SKM-1 (cell line): ENCODE measurements around the gene NEO1.

Experiments
- DNase-seq: peaks from one replicate; lab custom pipeline; 2025; ENCODE audit not compliant: unreplicated experiment; lab: John Stamatoyannopoulos, UW

NEO1 gene

DNA sequence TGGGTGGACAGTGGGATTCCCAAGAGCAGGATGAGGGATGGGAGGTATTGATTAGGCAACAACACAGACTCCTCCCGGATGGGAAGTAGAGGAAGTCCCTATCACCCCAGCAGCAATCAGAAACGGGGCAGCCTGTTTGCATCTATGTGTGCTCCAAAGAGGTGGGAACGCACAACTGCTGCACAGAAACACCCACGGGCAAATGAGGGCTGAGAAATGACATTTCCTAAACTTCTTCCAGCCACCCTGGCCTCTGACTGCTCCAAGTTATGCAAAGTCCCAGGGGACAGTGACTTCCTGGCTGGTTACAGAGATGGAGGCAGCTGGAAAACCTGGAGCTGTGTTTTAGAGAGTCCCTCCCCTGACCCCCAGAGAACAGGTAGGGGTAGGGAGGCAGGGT is 273.9 kb downstream of the NEO1 start:
- no peak for DNase-seq

DNA sequence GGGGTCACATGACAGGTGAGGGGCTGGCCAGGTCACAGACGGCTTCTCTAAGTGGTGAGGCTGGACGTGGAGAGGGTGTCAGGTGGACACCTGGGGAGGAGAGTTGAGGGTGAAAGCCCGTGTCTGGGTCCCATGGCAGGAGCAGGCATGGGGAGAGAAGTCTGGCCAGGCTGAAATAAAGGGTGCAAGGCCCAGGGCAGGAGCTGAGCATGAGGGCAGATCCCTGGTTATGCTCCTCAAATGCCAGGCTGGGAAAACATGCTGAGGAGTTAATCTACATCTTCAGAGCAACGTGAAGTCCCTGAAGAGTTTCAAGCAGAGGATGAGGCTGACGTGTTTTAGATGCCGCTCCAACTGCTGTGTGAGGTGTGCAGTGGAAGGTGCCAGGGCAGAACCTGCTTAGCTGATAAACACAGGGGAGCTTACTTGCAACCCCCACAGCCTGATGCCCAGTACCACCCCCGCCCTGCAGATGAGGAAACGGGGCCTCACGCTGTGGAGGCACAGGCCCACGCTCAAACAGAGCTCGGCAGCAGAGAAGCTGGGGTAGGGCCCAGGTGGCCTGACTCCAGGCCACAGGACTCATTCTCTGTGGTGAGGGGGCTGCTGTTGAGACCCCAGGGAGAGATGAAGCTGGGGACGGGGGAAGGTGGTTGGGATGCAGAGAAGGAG is 276.0 kb downstream of the NEO1 start:
- no peak for DNase-seq

DNA sequence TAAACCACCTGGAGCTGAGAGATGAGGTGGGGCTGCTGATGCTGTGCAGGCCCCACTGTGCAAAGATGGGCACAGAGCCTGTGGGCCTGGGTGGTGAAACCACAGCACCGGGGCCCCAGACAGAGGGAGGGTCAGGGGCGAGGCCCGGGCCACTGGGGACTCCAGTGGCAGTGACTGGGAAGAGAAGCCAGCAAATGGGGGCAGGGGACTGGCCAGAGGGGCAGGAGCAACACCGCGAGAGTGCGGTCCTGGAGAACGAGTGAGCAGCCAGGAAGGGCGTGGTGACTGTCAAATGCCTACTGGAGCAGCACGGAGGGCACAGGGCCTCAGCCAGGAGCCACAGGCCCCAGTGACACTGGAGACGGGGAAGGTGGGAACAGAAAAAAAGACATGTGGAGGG is 276.7 kb downstream of the NEO1 start:
- DNase-seq, result no peak

DNA sequence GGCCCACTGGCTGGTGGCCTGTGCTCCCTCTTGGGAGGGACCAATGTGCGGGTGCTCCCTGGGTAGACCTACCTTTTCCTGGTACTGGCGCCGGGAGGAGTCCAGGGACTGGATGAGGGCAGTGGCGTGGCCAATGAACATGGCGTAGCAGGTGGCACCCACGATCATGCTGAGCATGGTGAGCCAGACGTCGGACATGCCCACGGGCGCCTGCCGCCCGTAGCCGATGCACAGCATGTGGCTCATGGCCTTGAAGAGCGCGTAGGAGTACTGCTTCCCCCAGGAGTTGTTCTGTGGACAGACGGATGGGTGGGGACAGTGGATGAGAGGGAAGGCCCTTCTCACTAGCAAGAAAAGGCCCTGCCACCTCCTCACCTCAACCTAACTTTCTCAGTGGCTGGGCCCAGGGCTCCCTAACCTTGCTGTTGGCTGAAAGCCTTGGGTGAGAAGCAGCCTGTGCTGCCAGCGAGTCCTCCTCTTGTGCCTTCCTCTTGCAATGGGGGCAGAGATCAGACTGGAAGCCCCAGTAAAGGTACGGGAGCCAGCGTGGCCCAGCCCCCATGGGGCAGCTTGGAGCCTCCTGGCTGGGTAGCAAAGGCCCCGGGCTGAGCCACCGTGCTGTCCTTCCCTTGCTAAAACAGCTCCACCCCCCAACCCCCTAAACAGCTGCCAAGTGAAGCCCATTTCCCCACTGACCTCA is 277.4 kb downstream of the NEO1 start:
- no peak for DNase-seq

DNA sequence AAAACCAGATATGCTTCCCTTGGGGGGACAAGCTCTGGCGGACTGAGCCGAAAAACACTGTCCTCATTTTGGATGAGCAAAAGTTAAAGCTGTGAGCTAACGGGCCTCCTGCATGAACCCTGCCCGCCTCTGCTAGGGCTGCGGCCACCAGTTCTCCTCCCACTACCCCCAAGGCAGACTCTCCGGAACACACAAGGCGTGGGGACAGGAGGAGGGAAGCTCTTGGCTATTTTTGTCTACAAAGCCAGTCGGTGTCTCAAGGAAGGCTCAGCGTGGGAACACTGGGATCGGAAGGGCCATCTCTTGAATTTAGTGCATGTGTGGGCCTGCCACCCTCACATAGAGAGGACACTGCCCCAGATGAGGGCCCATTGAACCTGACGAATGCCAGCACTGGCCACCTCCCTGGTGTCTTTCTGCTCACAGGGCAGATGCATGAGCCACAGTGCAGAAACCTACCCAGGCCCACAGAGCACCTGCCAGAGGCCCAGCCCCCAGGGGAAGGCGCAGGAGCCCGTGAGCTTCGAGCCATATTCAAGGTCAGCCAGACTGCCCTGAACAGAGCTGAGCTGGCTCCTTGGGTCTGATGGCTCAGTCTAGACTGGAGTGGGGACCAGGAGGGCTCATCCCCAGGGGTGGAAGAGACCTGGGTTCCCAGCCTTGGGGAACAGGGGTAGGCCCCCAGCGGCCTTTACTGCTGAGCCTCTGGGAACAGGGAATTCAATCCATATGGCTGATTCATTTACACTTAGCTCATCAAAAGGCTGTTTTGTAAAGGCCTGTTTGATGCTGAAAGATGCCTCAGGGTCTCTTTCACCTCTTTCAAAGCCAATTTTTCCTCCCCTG is 278.2 kb downstream of the NEO1 start:
- DNase-seq, result no peak

DNA sequence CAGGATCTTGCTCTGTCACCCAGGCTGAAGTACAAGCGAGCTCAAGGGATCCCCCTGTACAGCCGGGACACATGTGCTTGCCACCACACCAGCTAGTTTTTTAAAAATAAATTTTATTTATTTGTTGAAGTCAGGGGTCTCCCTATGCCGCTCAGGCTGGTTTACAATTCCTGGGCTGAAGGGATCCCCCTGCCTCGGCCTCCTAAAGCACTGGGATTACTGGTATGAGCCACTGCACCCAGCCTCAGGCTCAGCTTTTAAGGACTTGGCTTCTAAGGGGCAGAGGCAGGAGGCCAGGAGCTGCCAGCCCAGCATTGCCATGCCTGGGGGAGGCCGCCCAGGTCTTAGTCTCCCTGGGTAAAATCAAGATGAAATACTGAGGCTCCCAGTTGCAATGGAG is 279.2 kb downstream of the NEO1 start:
- DNase-seq, result no peak

DNA sequence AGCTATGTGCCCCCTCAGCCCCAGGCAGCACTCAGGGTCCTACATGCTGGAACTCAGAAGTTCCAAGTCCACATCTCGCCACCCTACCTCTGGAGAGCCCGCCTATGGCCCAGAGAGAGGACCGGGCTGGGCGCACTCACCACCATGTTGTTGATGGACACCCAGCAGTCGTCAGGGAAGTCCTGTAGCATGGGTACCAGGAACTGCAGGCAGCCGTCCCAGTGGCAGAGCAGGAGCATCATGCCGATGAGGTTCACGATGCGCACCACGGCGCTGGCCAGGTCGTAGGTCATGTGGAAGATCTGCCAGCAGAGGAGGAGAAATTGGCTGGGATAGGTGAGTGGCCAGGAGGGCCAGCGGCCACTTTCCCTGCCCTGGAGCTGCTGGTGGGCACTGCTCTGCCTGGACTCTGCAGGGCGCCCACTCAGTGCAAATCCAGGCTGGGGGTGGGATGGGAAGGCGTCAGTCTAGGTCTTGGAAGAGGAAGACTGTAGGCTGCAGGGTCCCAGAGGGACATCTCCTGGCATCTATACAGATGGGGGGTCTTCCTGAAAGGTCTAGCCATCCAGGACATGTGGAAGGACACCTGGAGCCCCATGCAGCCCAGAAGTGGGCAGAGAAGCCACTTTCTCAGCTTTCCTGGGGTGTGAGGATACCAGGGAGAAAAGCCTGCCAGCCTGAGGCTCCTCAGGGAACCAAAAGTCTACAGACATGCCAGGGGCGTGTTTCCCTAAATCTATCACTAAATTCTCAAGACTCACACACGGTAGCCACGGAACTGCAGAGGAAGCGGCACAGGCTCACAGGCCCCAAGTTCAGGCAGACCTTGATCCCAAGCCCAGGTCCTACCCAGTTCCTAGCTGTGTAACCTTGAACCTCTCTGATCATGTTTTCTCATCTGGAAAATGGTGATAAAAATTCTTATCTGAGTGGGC is 280.0 kb downstream of the NEO1 start:
- DNase-seq, result no peak

DNA sequence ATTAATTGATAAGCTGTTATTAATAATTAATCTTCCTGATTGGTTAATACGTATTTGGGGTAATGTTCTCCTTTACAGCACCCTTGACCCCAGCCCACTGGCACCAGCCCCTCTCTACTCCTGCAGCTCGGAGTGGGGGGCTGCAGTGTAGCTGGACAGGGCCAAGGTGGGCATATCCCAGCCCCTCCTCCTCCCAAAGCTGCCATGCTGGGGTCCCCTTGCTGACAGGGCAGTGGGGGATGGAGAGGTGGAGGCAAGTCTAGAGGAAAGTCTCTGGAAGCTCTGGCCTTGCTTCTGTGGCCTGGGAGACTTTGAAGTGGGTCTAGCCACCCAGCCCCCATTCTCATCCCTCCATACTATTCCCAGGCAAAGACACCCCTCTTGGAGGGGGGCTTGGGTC is 280.7 kb downstream of the NEO1 start:
- no peak for DNase-seq

DNA sequence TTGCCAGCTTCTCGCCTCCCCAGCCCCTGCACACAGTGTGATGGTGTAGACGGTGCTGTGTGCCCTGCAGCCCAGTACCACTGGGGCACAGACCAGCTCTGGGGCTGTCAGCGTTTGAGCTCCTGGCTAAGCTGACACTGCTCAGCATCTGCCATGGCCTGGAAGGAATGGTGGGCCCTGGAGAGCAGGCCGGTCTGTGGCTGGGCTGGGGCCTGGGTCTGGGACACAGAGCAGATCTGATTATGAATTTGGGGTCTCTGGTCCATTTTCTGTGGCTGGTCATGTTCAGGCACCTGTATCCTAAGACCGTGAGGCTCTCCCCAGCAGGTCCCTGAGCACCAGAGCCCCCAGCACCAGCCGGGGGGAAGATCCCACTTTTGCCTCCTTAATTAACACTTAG is 281.8 kb downstream of the NEO1 start:
- no peak for DNase-seq

DNA sequence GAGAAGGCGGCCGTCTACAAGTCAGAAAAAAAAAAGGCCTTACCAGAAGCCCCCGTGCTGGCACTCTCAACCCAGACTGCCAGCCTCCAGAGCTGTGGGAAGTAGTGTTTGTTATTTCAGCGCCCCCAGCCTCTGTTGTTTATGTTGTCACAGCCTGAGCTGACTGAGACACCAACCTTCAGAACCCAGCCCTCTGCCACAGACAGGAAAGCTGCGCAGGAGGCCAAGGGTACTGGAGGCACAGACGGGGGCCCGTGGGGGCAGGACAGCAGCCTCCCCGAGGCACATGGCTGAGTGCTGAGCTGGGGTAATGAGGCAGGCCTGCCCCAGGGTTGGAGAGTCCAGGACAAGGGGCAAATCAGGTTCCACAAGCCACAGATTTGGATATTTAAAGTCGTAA is 282.8 kb downstream of the NEO1 start:
- DNase-seq, result no peak

DNA sequence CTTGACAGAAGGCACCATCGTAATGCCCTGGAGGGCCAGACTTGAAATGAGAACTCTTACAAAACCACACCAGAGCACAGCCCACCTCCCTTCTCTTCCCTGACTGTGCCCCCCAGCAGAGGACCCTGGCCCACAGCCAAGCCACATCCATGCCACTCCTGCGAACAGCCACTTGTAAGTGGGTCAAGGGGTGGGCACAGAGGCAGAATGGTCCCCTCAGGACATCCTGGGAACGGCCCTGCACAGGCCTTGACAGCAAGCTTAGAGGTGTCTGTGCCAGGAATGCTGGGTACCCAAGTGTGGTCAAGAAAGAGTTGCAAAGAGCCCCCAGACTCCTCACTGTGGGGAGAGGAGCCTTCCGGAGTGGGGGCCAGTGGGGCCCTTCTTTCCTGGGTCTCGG is 283.2 kb downstream of the NEO1 start:
- no peak for DNase-seq

DNA sequence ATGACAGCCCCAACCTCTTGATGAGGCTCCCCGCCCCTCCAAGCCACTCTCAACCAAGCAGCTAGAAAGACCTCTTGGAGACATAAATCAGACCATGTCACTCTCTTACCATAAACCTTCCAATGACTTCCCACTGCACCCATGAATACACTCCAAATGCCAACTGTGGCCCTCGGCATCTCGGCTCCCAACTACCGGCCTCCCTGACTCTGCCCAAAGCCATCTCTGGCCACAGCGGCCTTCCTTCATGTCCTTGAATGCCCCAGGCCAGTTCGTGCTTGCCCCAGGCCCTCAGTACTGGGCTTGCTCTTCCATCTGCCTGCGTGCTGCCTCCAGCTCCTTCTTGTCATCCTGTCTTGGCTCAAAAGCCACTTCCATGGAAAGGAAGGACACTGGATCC is 284.5 kb downstream of the NEO1 start:
- DNase-seq, result no peak

DNA sequence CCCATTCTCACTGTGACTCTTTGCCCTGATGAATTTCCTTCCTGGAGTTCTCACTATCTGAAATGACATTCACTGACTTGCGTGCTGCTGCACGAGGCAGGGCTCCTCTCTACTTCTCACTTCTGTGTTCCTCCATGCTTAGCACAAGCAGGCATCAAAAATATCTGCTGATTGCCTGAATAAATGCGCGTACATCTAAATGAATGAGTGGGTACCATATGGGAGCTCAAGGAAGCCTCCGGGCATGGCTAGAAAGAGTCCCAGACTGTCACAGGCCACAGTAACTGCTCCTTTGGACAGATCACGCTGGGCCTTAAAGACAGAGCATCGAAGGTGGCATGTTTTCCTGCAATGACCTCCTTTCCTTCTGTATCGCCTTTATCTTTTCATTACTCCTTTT is 284.9 kb downstream of the NEO1 start:
- DNase-seq, result no peak

DNA sequence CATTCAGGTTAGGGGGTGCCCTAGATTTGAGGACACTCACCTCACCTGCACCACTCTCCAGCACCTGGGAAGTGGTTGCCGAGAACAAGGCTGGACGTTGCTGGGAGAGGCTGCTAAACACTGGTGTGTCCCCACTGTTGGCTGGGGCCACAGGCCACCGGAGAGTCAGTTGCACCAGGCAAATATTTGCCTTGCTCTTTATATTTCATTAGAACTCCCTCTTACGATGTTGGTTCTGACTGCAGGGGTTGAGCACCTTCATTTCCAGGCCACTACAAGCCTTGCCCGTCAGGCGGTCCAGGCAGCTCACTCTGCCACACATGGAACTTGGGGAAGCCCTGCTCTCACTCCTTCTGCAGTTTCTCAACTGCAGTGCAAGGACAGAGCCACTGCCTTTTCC is 285.8 kb downstream of the NEO1 start:
- DNase-seq, result no peak

DNA sequence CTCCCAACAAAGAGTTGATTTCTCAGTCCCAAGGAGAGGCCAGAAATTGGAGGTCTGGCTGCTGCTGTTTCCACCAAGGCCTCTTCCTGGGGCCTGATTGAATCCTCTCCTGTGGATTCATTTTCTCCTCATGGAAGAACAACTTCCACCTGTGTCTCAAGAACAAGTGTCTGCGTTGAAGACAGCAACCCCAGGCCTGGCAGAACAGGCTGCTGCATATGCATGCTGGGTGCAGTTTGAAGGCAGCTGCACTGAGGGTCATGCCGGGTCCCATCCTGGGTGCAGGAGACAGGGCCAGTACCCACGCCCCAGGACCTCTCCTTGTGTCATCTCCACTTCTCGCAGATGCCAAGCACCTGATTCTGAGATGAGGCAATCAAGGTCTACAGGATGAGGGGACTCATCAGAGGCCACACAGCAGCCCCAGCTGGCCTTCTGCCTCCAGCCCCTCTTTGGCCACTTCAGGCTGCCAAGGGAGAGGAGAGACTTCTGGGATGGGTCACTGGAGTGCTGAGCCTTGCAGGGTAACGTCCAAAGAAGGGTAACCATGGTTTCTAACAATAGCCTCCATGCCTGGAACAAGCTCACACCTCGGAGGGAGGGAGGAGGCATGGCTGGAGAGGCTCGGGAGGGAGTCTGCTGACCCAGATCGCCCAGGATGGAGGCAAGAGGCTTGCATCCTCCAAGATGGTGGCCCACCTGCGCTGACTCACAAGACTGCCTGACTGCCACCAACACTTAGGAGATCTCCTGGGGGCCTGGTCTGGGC is 286.5 kb downstream of the NEO1 start:
- DNase-seq, result no peak

DNA sequence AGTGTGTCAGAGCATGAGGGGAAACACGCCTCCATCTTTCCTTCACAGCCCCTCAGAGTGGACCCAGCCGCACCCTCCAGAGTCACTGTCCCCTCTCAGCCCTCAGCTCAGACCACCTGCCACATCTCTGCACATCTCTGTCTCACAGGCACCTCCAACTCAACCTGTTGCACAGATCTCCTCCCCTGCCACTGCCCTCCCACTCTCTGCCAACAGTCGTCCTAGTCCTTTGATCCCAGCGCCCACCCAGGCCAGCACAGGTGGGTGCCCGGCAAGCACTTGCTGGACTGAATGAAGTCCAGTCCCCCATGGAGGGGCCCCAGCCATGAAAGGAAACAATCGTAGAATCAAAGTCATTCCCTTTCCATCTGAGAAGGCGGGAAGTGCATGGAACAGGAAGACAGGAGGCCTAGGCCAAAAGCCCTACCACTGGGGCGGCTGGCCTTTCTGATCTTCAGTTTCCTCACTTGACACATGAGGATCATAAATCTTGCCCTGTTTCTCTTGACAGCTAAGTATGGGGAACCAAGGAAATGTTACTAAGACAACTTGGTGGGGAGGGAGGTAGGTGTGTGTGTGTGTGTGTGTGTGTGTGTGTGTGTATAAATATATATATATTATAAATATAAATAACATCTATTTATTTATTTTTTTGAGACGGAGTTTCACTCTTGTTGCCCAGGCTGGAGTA is 288.4 kb downstream of the NEO1 start:
- no peak for DNase-seq

DNA sequence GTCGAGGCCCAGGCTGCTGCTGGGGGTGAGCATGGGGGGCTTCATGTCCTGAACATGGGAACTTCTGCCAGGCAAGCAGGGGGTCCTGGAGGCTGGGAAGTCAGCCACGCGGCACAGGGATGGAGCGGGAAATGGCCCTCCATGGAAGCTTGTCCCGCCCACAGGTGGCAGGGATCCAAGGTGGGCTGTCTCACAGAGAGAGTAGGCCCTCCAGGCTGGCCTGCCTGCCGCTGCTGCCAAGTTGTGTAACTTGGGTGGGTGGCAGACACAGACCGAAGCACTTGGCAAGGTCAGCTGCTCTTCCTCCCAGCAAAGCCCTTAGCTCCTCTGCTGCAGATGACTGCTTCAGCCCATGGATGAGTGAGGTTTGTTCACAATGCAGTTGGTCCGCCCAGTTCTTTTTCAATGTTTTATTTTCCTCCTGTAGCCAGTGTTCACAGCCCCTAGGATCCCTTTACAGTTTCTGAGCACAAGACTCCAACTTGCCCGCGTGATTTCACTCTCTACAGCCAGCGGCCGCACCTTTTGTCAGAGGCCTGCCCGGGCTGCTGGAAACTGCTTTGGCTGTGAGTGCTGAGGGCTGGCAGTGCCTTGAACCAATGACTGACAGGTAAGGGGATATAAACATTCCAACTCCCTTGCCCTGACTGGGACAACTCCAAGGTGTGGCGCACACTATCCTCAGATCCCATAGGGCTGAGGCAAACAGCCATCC is 289.8 kb downstream of the NEO1 start:
- no peak for DNase-seq

DNA sequence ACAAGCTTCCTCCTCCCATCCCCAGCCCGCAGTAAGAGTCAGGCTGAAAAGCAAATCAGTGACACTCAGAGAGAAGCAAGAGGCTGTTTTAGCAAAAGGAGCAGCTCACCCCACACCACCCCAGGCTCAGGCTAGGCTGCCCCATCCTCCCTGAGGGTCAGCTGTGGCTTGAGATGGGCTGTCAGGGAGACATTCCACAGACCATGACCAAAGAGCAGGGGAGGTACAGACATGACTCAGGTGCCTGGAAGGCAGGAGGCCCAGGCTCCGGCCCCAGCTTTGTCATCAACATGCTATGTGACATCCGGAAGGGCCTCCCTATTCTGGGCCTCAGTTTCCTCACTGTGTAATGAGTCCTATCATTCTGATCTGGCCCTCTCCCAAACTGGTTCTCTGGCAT is 291.8 kb downstream of the NEO1 start:
- no peak for DNase-seq

DNA sequence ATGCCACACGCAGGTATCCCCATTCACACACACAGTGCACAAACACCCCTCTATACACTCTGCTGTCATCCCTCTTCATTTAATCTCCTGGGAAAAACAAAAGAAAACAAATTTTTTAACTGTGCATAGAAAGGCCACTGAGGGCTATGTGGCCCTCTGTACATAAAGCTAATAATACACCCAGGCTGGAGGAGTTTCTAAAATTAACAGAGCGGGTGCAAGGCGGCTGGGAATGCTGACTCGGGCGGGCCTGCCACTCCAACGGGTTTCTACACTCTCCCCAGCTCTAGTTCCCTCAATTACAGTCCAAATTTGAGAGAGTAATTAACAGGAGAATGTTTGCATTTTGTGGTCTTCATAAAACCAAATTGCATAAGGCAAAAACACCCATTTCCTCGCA is 293.4 kb downstream of the NEO1 start:
- no peak for DNase-seq
